Brain microvascular endothelial cell (primary cell): ENCODE results near the gene C9orf50.

Experiments
- DNase-seq: peaks from one replicate; pipeline ENCODE4 v3.0.0-alpha.2; 2020
- H3K27ac ChIP-seq: fragments of 250-450 bp; sonication (Bioruptor Pico); 2 replicates; pipeline ENCODE4 v1.5.1; 2020; ENCODE audit warnings: mild to moderate bottlenecking, moderate library complexity
- H3K27me3 ChIP-seq: fragments of 250-450 bp; sonication (Bioruptor Pico); replicated peaks from 2 replicates; pipeline ENCODE4 v1.5.1; 2020; ENCODE audit warnings: mild to moderate bottlenecking
- H3K36me3 ChIP-seq: fragments of 250-450 bp; sonication (Bioruptor Pico); replicated peaks from 2 replicates; pipeline ENCODE4 v1.5.1; 2020; ENCODE audit warnings: mild to moderate bottlenecking
- H3K4me3 ChIP-seq: 2 replicates; pipeline ENCODE4 v1.5.1; 2011; ENCODE audit warnings: low read depth, mild to moderate bottlenecking, control low read depth, low read length, moderate library complexity
- CTCF ChIP-seq: IDR thresholded peaks from 2 replicates; pipeline ENCODE4 v1.5.1; 2011; ENCODE audit warnings: low read depth, mild to moderate bottlenecking, moderate library complexity, low read length, control low read depth, inconsistent platforms; ENCODE audit errors: missing control alignments
- in situ Hi-C: cut with HindIII; loops from 2 replicates; pipeline ENCODE4 v1.10.0; 2017; ENCODE audit warnings: low sequenced_read_pairs, low pct_ligation_motif_present

C9orf50 gene

GRCh38 chr9:129576546-129577543 lies 44.1 kb downstream of the C9orf50 start:
- TF ChIP-seq CTCF = no peak
- Histone ChIP-seq H3K36me3 (no peaks in the 10 kb centered on the region), H3K27ac (peak overlapping the region; percentile 72), H3K4me3 (no peak overlapping the region), H3K27me3 (no peaks in the 10 kb centered on the region)
- DNase-seq = peak; percentile 83
- in situ Hi-C loops = no loop called here

- in situ Hi-C loops = no loop called here
- no peak for DNase-seq
Observed at GRCh38 chr9:129575818-129576217, 45.1 kb downstream of the C9orf50 start.

GRCh38 chr9:129574911-129575585 lies 45.9 kb downstream of the C9orf50 start:
- in situ Hi-C loops = no loop called here

More at GRCh38 chr9:129575818-129576217, 45.1 kb downstream of the C9orf50 start:
- peak overlapping the region; percentile 32 for H3K27ac ChIP-seq
- H3K4me3 ChIP-seq = no peak overlapping the region
- no peaks in the 10 kb centered on the region for H3K36me3 ChIP-seq
- H3K27me3 ChIP-seq = no peaks in the 10 kb centered on the region
- TF ChIP-seq CTCF = no peak

GRCh38 chr9:129573977-129574376 lies 46.9 kb downstream of the C9orf50 start:
- in situ Hi-C loops = no loop called here
- no peaks in the 10 kb centered on the region for H3K36me3 ChIP-seq

More at GRCh38 chr9:129574911-129575585, 45.9 kb downstream of the C9orf50 start:
- peak; percentile 80 for DNase-seq
- no peak for TF ChIP-seq CTCF
- Histone ChIP-seq H3K36me3 (no peaks in the 10 kb centered on the region), H3K27ac (peak overlapping the region; percentile 32), H3K4me3 (no peak overlapping the region), H3K27me3 (no peaks in the 10 kb centered on the region)

GRCh38 chr9:129572517-129572916 lies 48.4 kb downstream of the C9orf50 start:
- Histone ChIP-seq H3K4me3 (no peak overlapping the region), H3K27ac (no peak overlapping the region), H3K27me3 (no peaks in the 10 kb centered on the region), H3K36me3 (no peaks in the 10 kb centered on the region)
- in situ Hi-C loops = no loop called here
- TF ChIP-seq CTCF = no peak
- DNase-seq = no peak

More at GRCh38 chr9:129573977-129574376, 46.9 kb downstream of the C9orf50 start:
- TF ChIP-seq CTCF = no peak
- Histone ChIP-seq H3K27me3 (no peaks in the 10 kb centered on the region), H3K27ac (no peak overlapping the region), H3K4me3 (no peak overlapping the region)
- no peak for DNase-seq
